ENCODE data around the gene CDT1.

CDT1 gene

DNA sequence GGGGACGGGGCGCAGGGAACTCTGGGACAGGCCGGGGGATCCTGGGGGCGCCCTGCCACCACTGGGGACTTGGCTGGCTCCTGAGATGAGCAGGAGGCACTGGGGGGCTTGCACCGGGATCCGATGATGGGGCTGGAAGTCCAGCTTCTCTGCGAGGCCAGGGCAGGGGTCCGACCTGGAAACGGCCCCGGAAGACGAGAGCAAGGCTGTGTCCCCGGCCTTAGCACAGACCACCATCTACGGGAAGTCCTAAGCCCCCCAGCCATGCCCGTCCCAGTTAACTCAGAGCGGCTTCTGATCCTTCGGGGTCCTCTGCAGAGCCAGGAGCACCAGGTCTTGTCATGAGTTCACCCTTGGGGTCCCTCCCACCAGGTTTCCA is 573 bp downstream of the CDT1 start:
- DNase-seq = no peak

- DNase-seq = peak in 3 of 56 donors; percentile 5 to 26 (median 12)
These were observed 1.2 kb downstream of the CDT1 start for GRCh38 chr16:88804552-88805339.

DNA sequence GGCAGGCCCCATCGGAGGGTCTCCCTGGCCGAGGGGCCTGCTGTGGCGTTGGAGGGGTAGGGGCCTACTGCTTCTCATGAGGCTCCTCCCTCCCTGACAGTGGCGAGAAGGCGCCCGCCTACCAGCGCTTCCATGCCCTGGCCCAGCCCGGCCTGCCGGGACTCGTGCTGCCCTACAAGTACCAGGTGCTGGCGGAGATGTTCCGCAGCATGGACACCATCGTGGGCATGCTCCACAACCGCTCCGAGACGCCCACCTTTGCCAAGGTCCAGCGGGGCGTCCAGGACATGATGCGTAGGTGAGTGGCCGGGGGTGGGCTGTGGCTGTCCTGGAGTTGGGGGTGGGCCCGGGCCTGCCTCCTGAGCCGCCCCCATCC is 1.7 kb downstream of the CDT1 start:
- DNase-seq = no peak

DNA sequence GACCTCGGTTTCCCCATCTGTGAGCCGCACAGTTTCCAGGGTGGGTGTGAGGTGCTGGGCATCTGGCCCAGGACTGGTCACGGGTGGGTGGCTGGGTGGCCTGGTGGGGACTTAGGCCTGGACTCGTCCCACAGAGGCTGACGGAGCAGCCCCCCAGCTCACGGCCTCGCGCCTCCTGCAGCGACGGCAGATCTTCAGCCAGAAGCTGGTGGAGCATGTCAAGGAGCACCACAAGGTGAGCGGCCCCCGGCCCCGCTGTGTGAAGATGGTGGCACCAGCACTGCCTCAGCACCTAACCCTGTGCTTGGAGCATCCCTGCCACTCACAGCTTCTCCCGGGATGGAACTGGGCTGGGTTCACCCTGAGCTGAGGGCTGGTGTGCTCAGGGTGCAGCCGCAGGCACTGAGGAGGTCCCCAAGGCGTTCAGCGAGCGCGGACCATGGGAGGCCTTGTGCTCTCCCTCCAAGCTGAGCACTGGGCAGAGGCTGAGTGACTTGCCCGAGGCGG is 2.4 kb downstream of the CDT1 start:
- no peak for DNase-seq

GRCh38 chr16:88806491-88807111 is 3.0 kb downstream of the CDT1 start:
- DNase-seq = no peak

DNA sequence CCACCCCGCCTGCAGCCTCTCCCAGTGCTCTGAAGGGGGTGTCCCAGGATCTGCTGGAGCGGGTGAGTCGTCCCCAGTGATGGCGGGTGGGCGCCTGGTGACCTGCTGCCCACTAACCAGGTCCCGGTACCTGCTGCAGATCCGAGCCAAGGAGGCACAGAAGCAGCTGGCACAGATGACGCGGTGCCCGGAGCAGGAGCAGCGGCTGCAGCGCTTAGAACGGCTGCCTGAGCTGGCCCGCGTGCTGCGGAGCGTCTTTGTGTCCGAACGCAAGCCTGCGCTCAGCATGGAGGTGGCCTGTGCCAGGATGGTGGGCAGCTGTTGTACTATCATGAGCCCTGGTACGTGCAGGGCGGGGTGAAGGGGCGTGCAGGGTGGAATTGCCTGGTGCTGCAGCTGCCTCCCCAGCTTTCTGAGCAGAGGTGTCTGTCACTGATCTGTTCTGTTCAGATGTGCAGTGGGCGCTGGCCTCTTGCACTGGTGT is 3.6 kb downstream of the CDT1 start:
- DNase-seq = no peak

DNA sequence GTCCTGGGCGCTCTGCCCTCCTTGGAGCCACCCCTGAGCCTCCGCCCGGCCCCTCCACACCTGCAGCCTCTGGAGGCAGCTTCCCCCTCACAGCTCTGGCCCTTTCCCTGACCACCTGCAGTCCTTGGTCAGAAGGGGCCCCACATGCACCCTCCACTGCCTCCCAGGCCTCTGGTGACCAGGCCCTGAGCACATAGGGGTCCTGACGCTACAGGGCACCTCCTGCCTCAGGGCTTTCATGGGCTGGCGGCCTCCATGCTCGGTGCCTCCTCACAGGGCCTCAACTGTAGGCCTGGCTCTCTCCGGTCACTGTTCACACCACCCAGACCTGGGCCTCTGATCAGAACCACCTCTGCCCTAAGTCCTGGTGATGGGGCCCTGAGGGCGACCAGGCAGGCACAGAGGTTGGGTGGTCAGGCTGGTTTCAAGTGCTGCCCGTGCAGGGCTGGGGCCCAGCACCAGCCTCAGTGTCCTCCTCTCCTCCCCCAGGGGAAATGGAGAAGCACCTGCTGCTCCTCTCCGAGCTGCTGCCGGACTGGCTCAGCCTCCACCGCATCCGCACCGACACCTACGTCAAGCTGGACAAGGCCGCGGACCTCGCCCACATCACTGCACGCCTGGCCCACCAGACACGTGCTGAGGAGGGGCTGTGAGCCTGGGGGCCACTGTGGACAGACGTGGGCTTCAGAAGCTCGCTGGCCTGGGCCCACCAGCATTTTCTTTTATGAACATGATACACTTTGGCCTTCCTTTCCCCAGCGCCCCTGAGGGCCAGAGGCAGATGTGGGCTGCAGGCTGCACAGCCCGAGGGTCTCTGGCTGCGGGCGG is 4.3 kb downstream of the CDT1 start:
- DNase-seq = no peak

DNA sequence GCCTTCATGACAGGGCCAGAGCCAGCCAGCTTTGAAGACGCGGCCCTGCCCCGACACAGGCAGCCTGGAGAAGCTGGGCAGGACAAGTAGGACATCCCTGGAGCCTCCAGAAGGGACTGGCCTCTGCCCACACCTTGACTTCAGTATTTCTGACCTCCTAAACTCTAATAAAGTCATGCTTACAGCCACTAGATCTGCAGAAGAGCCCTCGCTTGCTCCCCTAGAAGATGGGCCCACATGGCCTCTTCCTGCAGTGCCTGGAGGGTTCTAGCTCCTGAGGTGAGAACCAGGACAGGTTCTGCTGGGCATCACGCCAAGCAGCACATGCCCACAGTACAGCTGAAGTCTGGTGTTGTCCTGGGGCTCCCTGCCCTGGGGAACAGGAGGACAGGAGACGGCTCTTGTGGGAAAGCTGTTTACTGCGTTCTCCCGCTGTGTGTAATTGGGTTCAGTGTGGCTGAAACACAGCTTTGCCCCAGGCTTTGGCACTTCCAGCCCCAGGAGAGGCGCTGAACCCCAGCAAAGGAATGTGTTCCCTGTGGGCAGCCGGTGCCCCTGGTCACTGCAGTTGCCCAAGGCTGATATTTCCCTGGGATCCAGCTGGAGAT is 5.6 kb downstream of the CDT1 start:
- no peak for DNase-seq

DNA sequence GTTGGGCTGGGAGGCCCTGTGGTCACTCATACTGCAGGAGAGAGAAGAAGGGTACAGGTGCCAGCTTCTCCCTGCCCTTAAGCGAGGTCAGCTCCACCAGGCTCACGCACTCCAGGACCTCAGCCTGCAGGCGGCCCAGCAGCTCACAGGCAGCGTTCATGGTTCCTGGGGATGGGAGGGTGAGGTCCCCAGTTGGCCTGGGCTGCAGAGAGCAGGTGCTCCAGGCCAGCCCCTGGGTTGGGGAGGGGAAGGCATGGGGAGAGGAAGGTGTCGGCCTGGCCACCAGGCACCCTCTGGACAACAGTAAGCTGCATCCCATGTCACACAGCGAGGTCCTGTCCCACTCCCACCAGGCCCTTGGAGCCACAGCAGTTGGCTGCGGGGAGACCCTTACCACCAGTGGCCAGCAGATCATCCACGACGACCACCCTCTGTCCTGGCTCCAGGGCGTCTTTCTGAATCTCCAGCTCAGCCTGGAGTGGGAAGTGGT is 6.1 kb downstream of the CDT1 start:
- DNase-seq = no peak

DNA sequence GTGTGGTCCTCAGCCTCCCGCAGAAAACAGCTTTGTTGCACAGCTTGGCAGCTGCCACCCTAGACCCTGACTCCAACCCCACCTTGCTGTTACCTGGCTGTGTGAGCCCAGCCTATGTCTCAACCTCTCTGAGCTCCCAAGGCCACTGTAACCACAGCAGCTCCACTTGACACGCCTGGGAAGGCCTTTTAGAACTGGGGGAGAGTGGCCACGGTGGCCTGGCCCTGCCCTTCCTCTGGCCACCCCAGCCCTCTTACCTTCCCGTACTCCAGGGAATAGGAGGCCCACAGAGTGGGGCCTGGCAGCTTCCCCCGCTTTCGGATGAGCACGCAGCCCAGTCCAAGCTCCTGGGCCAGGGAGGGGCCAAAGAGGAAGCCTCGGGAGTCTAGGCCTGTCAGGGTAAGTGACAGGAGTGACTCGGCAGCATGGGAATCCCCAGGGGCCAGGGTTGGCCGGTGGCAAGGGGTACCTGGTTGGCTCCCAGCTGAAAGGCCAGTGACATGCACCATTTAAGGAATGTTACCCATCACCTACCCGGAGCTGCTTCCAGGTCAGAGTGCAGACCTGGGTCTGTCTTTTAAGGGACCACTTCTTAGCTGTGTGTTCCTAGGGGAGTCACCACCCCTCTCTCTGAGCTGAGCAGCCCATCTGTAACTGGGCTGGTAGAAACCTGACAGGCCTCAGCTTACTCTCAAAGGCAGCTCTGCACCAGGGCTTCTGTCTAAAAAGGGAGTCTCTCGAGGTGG is 6.8 kb downstream of the CDT1 start:
- no peak for DNase-seq

DNA sequence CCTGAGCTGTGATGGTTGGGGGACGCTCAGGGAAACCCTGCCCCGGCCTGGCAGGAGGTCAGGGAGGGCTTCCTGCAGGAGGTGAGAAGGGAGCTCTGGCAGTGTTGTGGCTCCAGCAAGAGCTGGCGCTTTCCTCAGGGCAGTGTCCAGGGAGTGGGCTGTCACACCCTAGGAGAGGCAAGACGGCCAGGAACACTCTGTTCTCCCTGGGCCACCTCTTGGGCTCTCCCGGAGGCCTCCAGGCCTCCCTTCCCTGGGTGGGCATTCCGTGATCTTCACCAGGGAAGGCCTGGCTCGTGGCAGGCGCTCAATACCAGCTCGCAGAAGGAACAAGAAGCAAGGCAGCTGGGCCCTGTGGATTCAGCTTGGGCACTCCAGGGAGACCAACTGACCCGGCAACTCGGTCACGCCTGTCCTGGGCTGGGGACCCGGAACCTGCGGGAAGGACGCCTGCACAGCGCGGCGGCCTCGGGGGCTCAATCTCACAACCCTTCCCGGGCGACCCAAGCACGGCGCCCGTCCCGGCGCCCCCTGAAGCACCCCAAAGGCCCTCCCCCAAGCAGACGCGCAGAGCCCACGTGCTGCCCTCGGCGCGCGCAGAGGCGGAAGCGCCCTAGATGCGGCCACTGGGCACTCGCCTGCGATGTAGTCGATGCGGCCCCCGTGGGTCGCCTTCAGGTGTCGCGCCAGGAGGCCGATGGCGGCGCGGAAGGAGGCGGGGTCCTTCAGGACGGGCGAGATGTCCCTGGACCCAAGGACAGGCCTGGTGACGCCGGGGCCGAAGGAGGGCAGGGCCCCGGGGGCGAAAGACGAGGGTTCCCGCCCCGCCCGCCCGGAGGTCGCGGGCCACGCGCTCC is 7.6 kb downstream of the CDT1 start:
- peak; percentile 43 to 88 (median 74) for DNase-seq

DNA sequence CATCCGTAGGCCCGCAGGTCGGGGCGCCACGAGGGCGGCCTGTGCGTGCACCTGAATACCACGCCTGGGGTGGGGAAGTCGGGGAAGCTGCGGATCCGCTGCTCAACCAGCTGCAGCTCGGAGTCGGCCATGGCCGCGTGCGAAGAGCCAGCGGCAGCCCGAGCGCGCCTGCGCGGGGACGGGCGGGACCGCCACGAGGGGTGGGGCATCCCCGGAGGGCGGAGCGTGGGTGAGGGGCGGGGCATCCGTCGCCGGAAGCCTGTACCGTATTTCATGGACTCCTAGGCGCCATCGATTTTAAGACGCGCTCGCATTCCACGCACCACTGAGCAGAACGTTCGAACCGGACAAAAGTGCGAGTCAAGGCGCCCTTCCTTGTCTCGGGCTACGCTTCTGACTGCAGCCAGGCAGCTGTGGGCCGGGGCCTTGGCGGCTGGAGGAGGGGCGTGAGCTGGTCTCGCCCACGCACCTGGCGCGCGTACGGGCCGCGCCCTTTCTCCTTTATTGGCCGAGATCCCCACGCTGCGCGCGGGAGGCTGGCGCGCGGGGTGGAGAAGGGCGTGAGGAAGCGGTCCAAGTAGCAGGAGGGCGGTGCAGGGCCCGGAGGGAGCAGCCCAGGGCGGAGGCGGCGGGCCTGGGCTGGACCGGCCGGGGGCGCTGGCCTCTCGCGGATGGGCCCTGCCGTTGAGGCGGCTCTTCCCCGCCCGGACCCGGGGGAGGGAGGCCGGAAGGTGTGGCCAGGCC is 8.4 kb downstream of the CDT1 start, which contains the start of gene APRT:
TSS of gene APRT (minus strand) at position 160 of the 744 bp plus-strand sequence. CDS start at position 131, 29 bp downstream.
- peak; percentile 33 to 94 (median 83) for DNase-seq

DNA sequence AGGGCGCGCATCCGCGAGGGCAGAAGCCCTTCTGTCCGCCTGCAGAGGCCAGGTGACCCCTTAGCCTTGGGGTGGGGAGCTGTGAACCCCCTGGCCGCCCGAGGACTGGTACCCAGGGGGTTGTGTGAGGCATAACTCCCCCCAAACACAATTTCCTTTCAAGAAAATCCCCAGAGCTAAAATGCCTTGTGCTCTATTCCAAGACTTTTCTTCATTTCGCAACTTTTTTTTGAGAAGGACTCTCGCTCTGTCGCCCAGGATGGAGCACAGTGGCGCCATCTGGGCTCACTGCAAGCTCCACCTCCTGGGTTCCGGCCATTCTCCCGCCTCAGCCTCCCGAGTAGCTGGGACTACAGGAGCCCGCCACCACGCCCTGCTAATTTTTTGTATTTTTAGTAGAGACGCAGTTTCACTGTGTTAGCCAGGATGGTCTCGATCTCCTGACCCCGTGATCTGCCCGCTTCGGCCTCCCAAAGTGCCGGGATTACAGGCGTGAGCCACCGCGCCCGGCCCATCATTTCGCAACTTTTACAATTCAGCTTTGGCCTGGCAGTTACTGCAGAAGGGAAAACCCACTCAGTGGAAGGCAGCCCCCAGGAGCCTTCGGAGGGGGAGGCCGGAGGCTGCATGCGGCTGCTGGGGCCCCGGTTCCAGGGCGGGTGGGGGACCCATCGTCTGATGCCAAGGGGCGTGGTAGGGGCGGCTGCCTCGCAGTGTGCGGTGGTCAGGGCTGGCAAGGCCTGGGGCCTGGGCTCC is 9.1 kb downstream of the CDT1 start:
- peak in 3 of 56 donors; percentile 6 to 20 (median 15) for DNase-seq

- DNase-seq = no peak
These were observed 9.9 kb downstream of the CDT1 start for GRCh38 chr16:88813269-88814143.

DNA sequence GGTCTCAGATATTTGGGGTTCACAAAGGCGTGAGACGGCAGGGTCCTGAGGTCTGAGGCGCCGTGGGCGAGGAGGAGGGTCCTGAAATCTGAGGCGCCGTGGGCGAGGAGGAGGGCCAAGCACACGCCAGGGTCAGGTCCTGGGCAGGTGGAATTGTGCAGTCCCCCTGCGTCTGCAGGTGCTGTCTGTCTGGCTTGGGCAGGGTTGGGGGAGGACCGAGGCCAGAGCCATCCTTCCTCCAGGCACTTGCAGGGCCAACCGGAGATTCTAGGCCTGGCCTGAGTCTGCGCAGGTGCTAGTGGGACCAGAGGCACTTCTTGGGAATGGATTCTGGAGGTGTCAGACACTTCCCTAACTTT is 10.5 kb downstream of the CDT1 start:
- DNase-seq = no peak

GRCh38 chr16:88815227-88815626 is 11.6 kb downstream of the CDT1 start:
- no peak for DNase-seq

All from amygdala (tissue), 56 donors.